HL-60 (cell line): ENCODE measurements around the gene ADAMTS8.
"Not testable (repeated sequence)": the region's sequence is repeated elsewhere in the genome, so short reads cannot be mapped to it uniquely, and the experiment has no call there.

ENCODE experiments used
- DNase-seq, 2 experiments: peaks; one replicate each; pipeline ENCODE4 v3.0.0-alpha.2; 2010 to 2020; ENCODE audit warnings: low read depth in 1 of 2, low spot score in 1 of 2
- H3K27ac ChIP-seq: fragments of 250-450 bp; sonication (Bioruptor Pico); replicated peaks from 2 replicates; pipeline ENCODE4 v1.5.1; 2020; ENCODE audit warnings: mild to moderate bottlenecking, moderate library complexity
- H3K27me3 ChIP-seq: fragments of 250-450 bp; sonication (Bioruptor Pico); 2 replicates; pipeline ENCODE4 v1.5.1; 2021; ENCODE audit warnings: mild to moderate bottlenecking, moderate library complexity; ENCODE audit not compliant: insufficient read depth, poor library complexity, severe bottlenecking
- H3K4me3 ChIP-seq: replicated peaks from 2 replicates; pipeline ENCODE4 v1.5.1; 2011; ENCODE audit warnings: mild to moderate bottlenecking, control low read depth, low read length; ENCODE audit not compliant: insufficient read depth
- CTCF ChIP-seq: IDR thresholded peaks from one replicate; pipeline ENCODE4 v1.5.1; 2011; ENCODE audit warnings: low read length, control low read depth, inconsistent platforms; ENCODE audit not compliant: insufficient read depth
- GABPA ChIP-seq: IDR thresholded peaks from 2 replicates; pipeline ENCODE4 v1.6.1; 2012; ENCODE audit warnings: low read depth
- POLR2AphosphoS5 ChIP-seq: IDR thresholded peaks from 2 replicates; pipeline ENCODE4 v1.6.1; 2012; ENCODE audit warnings: low read depth
- REST ChIP-seq: IDR thresholded peaks from 2 replicates; pipeline ENCODE4 v1.6.1; 2012; ENCODE audit warnings: low read depth; ENCODE audit not compliant: insufficient replicate concordance
- SPI1 ChIP-seq: IDR thresholded peaks from 2 replicates; pipeline ENCODE4 v1.6.1; 2012; ENCODE audit warnings: low read depth, mild to moderate bottlenecking, borderline replicate concordance

The ADAMTS8 gene

GRCh38 chr11:130439160-130439519 is 10.7 kb upstream of the ADAMTS8 start:
- peaks cover 5% of the 10 kb centered on the region for H3K27me3 ChIP-seq
- H3K4me3 ChIP-seq, result no peak overlapping the region
- DNase-seq, result no peak
- no peak for TF ChIP-seq REST
- TF ChIP-seq CTCF, result no peak
- TF ChIP-seq GABPA, result no peak
- no peak for TF ChIP-seq POLR2AphosphoS5
- H3K27ac ChIP-seq, result no peak overlapping the region

GRCh38 chr11:130438401-130439159 is 10.2 kb upstream of the ADAMTS8 start:
- not testable (repeated sequence) for H3K27me3 ChIP-seq, H3K27ac ChIP-seq, DNase-seq, H3K4me3 ChIP-seq

- Histone ChIP-seq H3K27me3 (peaks cover 5% of the 10 kb centered on the region), H3K4me3 (no peak overlapping the region), H3K27ac (no peak overlapping the region)
- no peak for DNase-seq
- no peak for TF ChIP-seq POLR2AphosphoS5
- no peak for TF ChIP-seq CTCF
- no peak for TF ChIP-seq SPI1
- TF ChIP-seq GABPA, result no peak
- no peak for TF ChIP-seq REST
Measured at GRCh38 chr11:130437848-130438247, 9.4 kb upstream of the ADAMTS8 start.

- TF ChIP-seq CTCF (no peak), REST (no peak), GABPA (no peak), POLR2AphosphoS5 (no peak), SPI1 (no peak)
- no peak for DNase-seq
- Histone ChIP-seq H3K4me3 (no peak overlapping the region), H3K27me3 (peaks cover 5% of the 10 kb centered on the region), H3K27ac (no peak overlapping the region)
Measured at GRCh38 chr11:130436171-130436570, 7.8 kb upstream of the ADAMTS8 start.
